Stimulated activated effector memory CD8-positive, alpha-beta T cell treated with anti-CD3 and anti-CD28 coated beads, Interleukin-12 subunit alpha, Interleukin-12 subunit beta, amount 100 ng/mL, for 72 hours (primary cell): ENCODE measurements around the gene SPATA31D1.

Experiments
- ATAC-seq: fragments of 150-1000 bp; cut with Tn5 transposase; 2 replicates; pipeline ENCODE4 v1.10.0; 2021
- DNase-seq, 2 donors: peaks; one replicate each; pipeline ENCODE4 v3.0.0; 2021 to 2022; ENCODE audit warnings: low spot score in 2 of 2
- H3K27ac Mint-ChIP-seq: one replicate; pipeline ENCODE4 v1.8.0; 2022; ENCODE audit warnings: mild to moderate bottlenecking, mixed read lengths
- H3K36me3 Mint-ChIP-seq: one replicate; pipeline ENCODE4 v1.8.0; 2022; ENCODE audit warnings: mild to moderate bottlenecking, mixed read lengths
- H3K4me1 Mint-ChIP-seq: one replicate; pipeline ENCODE4 v1.8.0; 2022; ENCODE audit warnings: mixed read lengths
- H3K4me3 Mint-ChIP-seq: one replicate; pipeline ENCODE4 v1.8.0; 2022; ENCODE audit warnings: mild to moderate bottlenecking, mixed read lengths
- H3K9me3 Mint-ChIP-seq: one replicate; pipeline ENCODE4 v1.8.0; 2022; ENCODE audit warnings: mixed read lengths

Gene SPATA31D1

DNA sequence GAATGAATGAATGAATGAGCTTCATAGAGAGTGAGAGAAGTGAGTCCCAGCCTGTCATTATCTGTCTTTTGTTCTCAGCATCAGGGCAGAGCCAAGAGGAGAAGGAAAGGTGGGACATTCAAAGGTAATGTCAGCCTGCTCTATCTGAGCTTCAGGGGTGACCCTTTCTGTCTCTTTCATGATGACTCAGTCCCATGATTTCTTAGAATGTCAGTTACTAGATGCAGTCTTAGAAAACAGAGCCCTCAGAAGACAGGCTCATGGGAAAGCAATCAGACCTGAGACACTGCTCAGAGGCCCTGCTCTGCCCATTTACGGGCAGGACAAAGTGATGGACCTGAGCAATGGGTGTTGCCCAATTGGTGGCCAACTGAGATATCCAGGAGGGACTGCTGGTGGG is 1.1 kb downstream of the SPATA31D1 start:
- no peak for DNase-seq
- H3K4me1 Mint-ChIP-seq = no peaks in the 10 kb centered on the region

DNA sequence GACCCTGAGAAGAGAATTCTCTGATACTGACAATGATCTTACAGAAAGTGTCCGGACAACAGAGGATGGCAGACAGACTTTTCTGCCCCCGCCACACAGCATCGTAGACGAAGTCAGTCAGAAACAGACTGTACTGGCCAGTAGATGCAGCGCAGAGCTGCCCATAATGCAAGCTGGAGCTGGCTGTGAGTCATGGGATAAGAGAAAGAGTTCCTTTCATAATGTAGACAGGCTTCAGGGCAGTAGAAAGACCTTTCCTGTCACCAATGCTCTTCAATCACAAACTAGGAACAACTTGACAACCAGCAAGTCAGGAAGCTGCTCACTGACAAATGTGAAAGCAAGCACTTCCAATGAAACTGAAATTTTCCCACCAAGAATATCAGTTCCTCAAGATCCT is 5.1 kb downstream of the SPATA31D1 start:
- H3K36me3 Mint-ChIP-seq = no peaks in the 10 kb centered on the region
- DNase-seq = no peak
- H3K27ac Mint-ChIP-seq = no peak overlapping the region
- no peaks in the 10 kb centered on the region for H3K4me1 Mint-ChIP-seq
- H3K9me3 Mint-ChIP-seq = no peaks in the 10 kb centered on the region
- ATAC-seq = no peak
- no peak overlapping the region for H3K4me3 Mint-ChIP-seq

More for the DNA sequence above, 1.1 kb downstream of the SPATA31D1 start:
- Mint-ChIP-seq H3K27ac (no peak overlapping the region), H3K4me3 (no peak overlapping the region), H3K36me3 (no peaks in the 10 kb centered on the region), H3K9me3 (no peaks in the 10 kb centered on the region)
- no peak for ATAC-seq

DNA sequence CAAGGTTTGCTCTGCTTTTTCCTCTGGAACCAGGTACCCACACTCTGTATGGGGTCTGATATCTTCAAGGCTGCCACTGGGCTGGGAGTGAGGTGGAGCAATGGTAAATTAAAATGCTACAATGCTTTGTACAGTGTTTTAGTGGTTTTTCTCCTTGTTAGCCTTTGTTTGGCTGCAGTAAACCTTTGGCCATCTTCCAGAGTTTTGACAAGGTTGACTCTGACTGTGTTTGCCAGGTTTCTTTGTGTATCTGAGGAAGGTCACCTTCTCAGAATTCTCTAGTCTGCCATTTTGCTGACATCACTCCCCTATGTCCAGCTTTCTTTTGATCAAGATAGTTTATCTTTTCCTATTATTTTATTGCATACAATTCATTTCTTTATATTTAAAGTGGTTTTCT is 11.2 kb downstream of the SPATA31D1 start:
- H3K36me3 Mint-ChIP-seq = no peaks in the 10 kb centered on the region
- H3K27ac Mint-ChIP-seq = no peak overlapping the region

DNA sequence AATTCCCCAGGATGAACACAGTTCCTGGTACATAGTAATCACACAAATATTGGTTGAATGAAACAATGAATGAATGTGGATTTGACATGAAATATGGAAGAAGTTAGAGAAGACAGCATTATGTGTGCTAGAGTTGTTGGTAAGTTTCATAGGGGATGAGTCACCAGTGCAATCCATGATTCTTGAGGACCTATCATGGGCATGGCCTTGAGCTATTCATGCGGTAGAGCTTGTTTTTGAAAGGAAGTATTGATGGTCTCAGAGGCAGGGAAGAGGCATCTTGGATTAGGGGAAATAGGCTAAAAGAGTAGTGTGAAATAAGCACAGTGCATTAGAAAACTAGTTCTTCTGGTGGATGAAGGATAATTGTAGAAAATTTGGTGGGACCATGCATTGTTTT is 22.1 kb downstream of the SPATA31D1 start:
- DNase-seq (no peak), ATAC-seq (no peak)
- Mint-ChIP-seq H3K27ac (no peak overlapping the region), H3K4me1 (no peaks in the 10 kb centered on the region), H3K4me3 (no peak overlapping the region), H3K36me3 (no peaks in the 10 kb centered on the region), H3K9me3 (peaks cover 4% of the 10 kb centered on the region)

More for the DNA sequence above, 11.2 kb downstream of the SPATA31D1 start:
- Mint-ChIP-seq H3K4me1 (no peaks in the 10 kb centered on the region), H3K9me3 (peaks cover 2% of the 10 kb centered on the region), H3K4me3 (no peak overlapping the region)
- ATAC-seq (no peak), DNase-seq (no peak)

DNA sequence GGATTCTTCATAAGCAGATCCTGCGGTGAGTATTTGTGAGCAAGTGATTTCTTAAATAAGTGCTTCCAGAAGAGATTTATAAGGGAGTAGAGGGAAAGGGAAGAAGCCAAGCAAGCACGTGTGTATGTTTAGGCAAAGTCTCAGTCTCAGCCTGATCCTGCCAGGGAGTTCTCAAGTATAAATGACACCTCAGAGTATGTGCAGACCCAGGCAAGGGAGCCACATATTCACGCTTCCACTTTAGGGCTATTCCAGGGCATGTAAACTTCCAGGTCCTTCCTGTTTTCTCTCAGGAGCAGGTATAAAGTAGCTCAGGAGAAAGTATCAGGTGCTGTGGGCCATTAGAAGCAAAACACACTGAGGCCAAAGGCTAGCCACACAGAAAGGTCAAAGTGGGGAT is 22.6 kb downstream of the SPATA31D1 start:
- DNase-seq (no peak), ATAC-seq (no peak)
- no peaks in the 10 kb centered on the region for H3K4me1 Mint-ChIP-seq
- H3K36me3 Mint-ChIP-seq = no peaks in the 10 kb centered on the region
- H3K27ac Mint-ChIP-seq = no peak overlapping the region
- H3K9me3 Mint-ChIP-seq = peaks cover 4% of the 10 kb centered on the region
- no peak overlapping the region for H3K4me3 Mint-ChIP-seq

DNA sequence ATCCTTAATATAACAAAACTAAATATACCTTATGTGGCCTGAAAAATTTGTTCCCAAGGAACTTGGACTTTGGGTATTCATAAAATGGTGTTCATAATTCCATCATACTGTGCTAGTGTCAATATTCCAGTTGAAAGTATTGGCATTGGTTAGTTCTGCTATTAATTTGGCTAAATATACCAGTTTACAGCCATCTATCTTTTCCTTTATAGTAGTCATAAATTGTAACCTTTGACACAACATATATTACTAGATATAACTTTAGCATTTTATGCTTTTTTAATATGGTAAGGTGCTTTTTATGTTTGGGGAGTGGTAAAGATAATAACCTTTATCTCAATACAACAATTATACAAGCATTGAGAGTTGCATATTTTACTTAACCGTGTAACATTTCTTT is 23.7 kb downstream of the SPATA31D1 start:
- DNase-seq (no peak), ATAC-seq (no peak)
- Mint-ChIP-seq H3K9me3 (peaks cover 4% of the 10 kb centered on the region), H3K27ac (no peak overlapping the region), H3K4me1 (no peaks in the 10 kb centered on the region), H3K36me3 (no peaks in the 10 kb centered on the region), H3K4me3 (no peak overlapping the region)

DNA sequence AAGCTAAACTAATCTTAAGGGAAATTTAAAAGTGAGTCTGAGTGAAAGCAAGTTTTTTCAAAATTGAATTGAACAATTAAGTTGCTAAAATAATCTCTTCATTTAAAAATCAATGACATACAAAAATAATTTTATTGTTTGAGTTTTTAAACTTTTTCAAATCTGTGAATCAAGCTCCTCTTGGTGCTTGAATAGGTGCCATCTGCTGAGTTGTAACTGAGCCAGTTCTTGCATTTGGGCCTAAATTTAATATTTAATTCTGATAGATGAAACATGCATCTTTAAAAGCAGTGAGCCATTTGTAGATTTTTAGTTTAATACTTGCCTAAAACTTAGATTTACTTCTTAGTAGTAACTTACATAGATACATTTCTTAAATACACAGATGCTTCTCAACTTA is 31.8 kb downstream of the SPATA31D1 start:
- no peak for DNase-seq

DNA sequence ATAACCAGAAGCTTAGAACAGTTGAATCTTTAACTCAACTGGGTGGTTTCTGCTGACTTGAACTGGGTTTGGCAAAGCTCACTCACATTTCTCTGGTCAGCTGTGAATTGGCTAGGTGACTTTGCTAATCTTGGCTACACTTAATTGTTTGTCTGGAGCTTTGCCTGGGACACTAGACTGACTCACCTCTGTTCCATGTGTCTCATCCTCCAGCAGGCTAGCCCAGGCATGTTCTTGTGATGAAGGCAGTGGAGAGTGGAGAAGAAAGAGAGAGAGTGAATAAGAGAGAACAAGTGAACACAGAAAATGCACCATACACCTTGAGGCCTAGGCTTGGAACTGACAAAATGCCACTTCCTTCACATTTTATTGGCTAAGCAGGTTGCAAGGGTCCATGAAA is 32.6 kb downstream of the SPATA31D1 start:
- DNase-seq (no peak), ATAC-seq (no peak)
- H3K4me3 Mint-ChIP-seq = no peak overlapping the region
- no peaks in the 10 kb centered on the region for H3K4me1 Mint-ChIP-seq
- no peaks in the 10 kb centered on the region for H3K36me3 Mint-ChIP-seq
- no peak overlapping the region for H3K27ac Mint-ChIP-seq
- no peaks in the 10 kb centered on the region for H3K9me3 Mint-ChIP-seq

More for the DNA sequence above, 31.8 kb downstream of the SPATA31D1 start:
- no peaks in the 10 kb centered on the region for H3K36me3 Mint-ChIP-seq
- H3K9me3 Mint-ChIP-seq = peaks cover under 1% of the 10 kb centered on the region
- no peak overlapping the region for H3K27ac Mint-ChIP-seq
- ATAC-seq = no peak
- no peaks in the 10 kb centered on the region for H3K4me1 Mint-ChIP-seq
- no peak overlapping the region for H3K4me3 Mint-ChIP-seq

DNA sequence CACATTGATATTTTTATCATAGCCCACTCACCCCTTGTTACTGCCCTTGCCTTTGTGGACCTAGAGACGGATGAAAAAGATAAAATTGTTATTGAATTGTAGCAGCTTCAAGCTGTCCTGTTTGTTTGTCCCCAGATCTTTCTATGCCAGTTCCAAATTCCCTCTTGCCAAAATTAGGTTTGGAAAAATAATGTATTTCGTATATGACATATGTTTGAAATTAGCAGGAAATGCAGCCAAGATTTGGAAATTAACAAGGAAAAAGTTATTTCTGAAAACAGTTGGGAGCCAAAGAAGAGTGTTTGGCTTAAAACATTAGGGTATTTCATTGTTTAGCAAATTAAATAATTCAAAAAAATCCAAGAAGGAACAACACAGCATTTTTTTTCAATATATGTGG is 33.5 kb downstream of the SPATA31D1 start:
- Mint-ChIP-seq H3K36me3 (no peaks in the 10 kb centered on the region), H3K27ac (no peak overlapping the region), H3K4me1 (no peaks in the 10 kb centered on the region), H3K4me3 (no peak overlapping the region), H3K9me3 (no peaks in the 10 kb centered on the region)
- ATAC-seq (no peak), DNase-seq (no peak)

DNA sequence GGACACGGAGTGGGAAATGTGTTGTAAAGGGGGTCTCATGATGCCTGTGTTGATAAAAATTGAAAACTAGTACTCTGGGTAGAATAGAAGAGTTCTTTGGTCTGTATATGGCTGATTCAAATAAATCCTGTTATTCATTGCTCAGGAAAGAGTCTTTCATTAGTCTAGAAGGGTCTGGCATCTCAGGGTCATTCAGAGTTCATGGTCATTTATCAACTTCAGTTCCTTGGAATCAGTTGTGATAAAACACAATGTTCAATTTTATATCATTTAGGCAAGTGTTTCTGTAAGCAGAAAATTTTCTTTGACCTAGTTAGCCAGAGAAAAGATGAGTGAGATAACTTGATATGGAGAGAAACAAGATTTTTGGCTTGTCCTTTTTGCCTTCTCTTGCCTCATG is 36.3 kb downstream of the SPATA31D1 start:
- H3K9me3 Mint-ChIP-seq = no peaks in the 10 kb centered on the region
- DNase-seq = no peak
- ATAC-seq = no peak

DNA sequence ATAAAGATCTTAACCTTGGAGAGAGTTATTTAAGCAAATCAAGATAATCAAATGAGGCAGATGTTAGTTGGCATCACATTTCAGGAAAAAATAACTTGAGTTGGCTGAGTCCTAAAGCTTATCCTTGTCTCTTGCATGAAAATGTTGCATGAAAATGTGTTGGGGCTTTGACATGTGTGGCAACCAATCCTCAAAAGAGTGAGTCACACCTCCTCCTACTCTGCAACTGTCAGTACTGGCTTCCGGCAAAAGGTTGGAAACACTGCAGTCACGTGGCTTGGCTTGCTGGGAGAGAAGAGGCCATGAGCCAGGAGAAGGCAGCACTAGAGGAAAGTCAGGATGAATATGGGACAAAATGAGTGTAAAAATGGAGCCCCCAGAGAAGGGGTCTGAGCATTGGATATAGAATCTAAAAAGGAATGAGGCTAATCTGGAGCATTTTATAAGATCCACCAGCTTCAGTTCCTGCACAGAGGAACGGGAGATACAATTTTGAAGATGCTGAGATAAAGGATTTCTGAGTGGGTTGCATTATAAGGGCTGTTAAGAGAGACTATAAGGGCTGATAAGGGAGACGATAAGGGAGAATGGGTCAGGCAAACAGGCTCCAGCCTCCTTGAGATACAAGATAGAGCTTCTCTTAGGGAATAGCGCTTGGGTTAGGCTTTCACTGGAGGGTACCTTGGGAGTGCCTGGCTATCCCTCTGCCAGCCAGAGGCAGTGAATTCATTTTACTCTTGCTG is 43.1 kb downstream of the SPATA31D1 start:
- ATAC-seq (no peak), DNase-seq (no peak)
- Mint-ChIP-seq H3K27ac (no peak overlapping the region), H3K4me3 (no peak overlapping the region), H3K36me3 (no peaks in the 10 kb centered on the region), H3K4me1 (no peaks in the 10 kb centered on the region), H3K9me3 (peaks cover 7% of the 10 kb centered on the region)

More for the DNA sequence above, 36.3 kb downstream of the SPATA31D1 start:
- H3K27ac Mint-ChIP-seq = no peak overlapping the region
- no peaks in the 10 kb centered on the region for H3K36me3 Mint-ChIP-seq
- no peak overlapping the region for H3K4me3 Mint-ChIP-seq
- no peaks in the 10 kb centered on the region for H3K4me1 Mint-ChIP-seq

DNA sequence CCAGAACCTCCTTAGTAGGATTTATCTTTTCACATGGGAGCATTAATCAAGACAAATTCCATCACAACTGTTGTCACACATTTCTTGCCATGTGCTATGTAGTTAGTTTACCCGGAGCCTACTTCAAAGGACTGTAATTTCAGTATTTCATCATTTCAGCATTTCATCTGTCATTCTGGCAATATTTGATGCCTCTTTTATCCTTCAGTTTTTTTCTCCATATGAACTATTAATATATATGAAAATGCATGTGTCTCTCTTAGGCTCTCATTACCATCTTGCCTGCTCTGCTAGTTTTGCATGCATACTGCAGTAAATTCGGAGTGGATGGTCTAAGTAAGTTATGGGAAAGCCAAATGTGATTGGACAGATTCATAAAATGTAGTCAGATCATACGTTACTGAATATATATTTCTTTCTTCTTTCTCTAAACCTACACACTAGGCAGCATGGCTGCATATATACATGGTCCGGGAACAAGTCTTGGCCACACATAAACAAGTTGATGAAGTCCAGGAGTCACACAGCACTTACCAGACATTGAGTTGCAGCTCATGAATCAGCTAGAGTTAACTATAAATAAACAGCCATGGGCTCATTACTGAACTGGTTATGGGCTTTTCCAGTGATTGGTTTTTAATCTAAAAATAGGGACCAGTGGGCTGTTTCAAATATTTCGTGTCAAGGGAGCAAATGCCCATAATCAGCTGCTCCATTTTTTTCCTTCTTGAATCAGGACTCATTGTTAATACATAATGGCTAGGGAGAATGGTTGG is 46.6 kb downstream of the SPATA31D1 start:
- ATAC-seq (no peak), DNase-seq (no peak)
- Mint-ChIP-seq H3K9me3 (peaks cover 7% of the 10 kb centered on the region), H3K4me1 (no peaks in the 10 kb centered on the region), H3K36me3 (no peaks in the 10 kb centered on the region), H3K27ac (no peak overlapping the region), H3K4me3 (no peak overlapping the region)

DNA sequence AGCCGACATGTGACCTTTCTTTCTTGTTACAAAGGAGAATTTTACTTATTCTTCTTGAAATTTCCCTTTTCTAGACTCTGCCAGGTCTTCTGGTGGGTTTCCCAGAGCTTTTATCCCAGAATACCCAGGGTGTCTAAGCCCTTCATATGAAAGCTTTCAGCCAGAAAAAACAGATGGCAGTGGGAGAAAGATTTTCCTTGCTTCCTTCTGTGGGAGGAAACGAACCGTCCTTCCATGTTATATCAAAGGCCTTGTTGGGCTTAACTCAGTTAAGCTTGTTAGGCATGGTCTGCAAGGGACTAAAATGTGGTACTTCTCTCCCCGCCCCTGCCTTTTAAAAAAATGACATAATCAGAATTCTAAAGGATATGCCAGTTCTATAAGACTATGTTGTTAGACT is 47.5 kb downstream of the SPATA31D1 start:
- DNase-seq (no peak), ATAC-seq (no peak)
- no peak overlapping the region for H3K27ac Mint-ChIP-seq
- no peaks in the 10 kb centered on the region for H3K36me3 Mint-ChIP-seq
- H3K4me3 Mint-ChIP-seq = no peak overlapping the region
- no peaks in the 10 kb centered on the region for H3K4me1 Mint-ChIP-seq
- H3K9me3 Mint-ChIP-seq = peaks cover 7% of the 10 kb centered on the region

DNA sequence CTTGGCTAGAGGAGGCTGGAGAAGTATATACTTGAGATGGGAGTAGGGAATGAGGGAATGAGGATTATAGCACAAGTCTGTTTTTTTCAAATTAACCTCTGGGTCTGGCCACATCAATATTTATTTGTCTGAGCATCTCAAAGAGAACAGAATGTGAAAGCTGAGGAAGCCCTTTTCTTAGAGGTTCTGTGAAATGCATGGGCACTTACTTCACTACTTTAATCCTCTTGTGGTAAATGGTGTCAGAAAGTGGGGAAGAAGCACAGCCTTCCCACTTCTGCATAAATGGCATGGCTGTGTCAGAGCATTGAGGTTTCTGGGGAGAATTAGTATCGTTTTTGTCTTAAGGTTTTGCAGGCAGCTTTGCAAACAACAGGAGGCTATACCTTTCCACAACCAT is 48.6 kb downstream of the SPATA31D1 start:
- Mint-ChIP-seq H3K9me3 (peaks cover 7% of the 10 kb centered on the region), H3K4me1 (no peaks in the 10 kb centered on the region), H3K4me3 (no peak overlapping the region), H3K36me3 (no peaks in the 10 kb centered on the region), H3K27ac (no peak overlapping the region)
- no peak for ATAC-seq
- no peak for DNase-seq

DNA sequence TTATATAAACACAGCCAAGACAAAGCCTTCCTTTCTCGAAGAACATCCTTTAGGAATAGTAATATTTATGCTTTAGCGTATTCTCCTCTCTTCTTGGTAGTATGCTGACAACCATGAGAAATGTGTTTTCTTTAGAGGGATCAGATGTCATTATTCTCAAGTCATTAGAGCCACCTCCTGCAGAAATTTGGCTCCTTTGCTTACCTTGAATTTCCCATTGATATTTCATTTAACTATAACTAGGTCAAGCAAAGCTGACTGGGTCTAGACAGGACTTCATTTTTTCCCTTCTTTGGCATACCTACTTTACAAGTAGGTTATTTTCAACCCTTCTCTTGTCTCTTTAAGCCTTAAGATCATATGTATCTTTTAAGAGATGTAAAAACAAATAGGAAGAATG is 50.3 kb downstream of the SPATA31D1 start:
- no peak overlapping the region for H3K27ac Mint-ChIP-seq
- H3K4me1 Mint-ChIP-seq = no peaks in the 10 kb centered on the region
- ATAC-seq = no peak

More for the DNA sequence above, 50.3 kb downstream of the SPATA31D1 start:
- DNase-seq = no peak
- Mint-ChIP-seq H3K4me3 (no peak overlapping the region), H3K36me3 (no peaks in the 10 kb centered on the region), H3K9me3 (peaks cover 7% of the 10 kb centered on the region)
